K562 (cell line): ENCODE data around the gene TPRG1L. TPM values are rescaled to one million over a fixed set of nuclear protein-coding genes. Genes with fewer than 3 reads are reported as not detected.

Experiments used
- CREB3 ChIP-seq: fragments of 450-650 bp; conservative IDR thresholded peaks from 2 replicates; pipeline ENCODE4 v1.6.1; 2016; ENCODE audit warnings: missing genetic modification characterization, low read depth, mild to moderate bottlenecking, missing compliant biosample characterization, moderate library complexity
- HDAC1 ChIP-seq, 2 experiments: fragments of 450-650 bp; IDR thresholded peaks; 2 replicates each; pipeline ENCODE4 v1.6.1; 2016 to 2017; ENCODE audit warnings: inconsistent platforms in 1 of 2, mild to moderate bottlenecking in 1 of 2, moderate library complexity in 1 of 2
- HES1 ChIP-seq: fragments of 450-650 bp; IDR thresholded peaks from 2 replicates; pipeline ENCODE4 v1.6.1; 2016; ENCODE audit warnings: low read depth, mild to moderate bottlenecking, moderate library complexity
- MAX ChIP-seq: sonication (generic); formaldehyde crosslinking; IDR thresholded peaks from 2 replicates; pipeline ENCODE4 v1.9.0; 2022; ENCODE audit warnings: mild to moderate bottlenecking, missing genetic modification reagents
- MCM7 ChIP-seq, 2 experiments: fragments of 450-650 bp; IDR thresholded peaks; 2 replicates each; pipeline ENCODE4 v1.6.1; 2016 to 2018
- MEF2D ChIP-seq: conservative IDR thresholded peaks from 2 replicates; pipeline ENCODE4 v1.6.1; 2016; ENCODE audit warnings: low read depth, missing genetic modification characterization, missing compliant biosample characterization
- MGA ChIP-seq: fragments of 450-650 bp; IDR thresholded peaks from 2 replicates; pipeline ENCODE4 v1.6.1; 2016; ENCODE audit warnings: mild to moderate bottlenecking, moderate library complexity
- POLR3G ChIP-seq: IDR thresholded peaks from 2 replicates; pipeline ENCODE4 v1.6.1; 2011; ENCODE audit not compliant: insufficient read length, insufficient replicate concordance; ENCODE audit errors: extremely low read depth
- RBBP5 ChIP-seq: fragments of 200-600 bp; sonication (generic); IDR thresholded peaks from 2 replicates; pipeline ENCODE4 v1.6.1; 2012; ENCODE audit warnings: borderline replicate concordance, mild to moderate bottlenecking, low read length, control low read depth, inconsistent platforms; ENCODE audit not compliant: insufficient read depth, poor library complexity, severe bottlenecking
- SMARCB1 ChIP-seq: IDR thresholded peaks from 2 replicates; pipeline ENCODE4 v1.6.1; 2011; ENCODE audit warnings: improper control_type of control experiment, low read depth; ENCODE audit not compliant: insufficient read length
- SPI1 ChIP-seq: IDR thresholded peaks from 2 replicates; pipeline ENCODE4 v1.6.1; 2011; ENCODE audit warnings: low read depth, low read length, control low read depth, borderline replicate concordance
- YBX1 ChIP-seq: fragments of 450-650 bp; IDR thresholded peaks from 2 replicates; pipeline ENCODE4 v1.7.1; 2016; ENCODE audit warnings: mild to moderate bottlenecking
- ZFP30 ChIP-seq: fragments of 250-450 bp; sonication (Bioruptor Pico); IDR thresholded peaks from 2 replicates; pipeline ENCODE4 v1.8.0; 2022; ENCODE audit warnings: moderate library complexity, mild to moderate bottlenecking, inconsistent platforms, borderline replicate concordance
- polyA plus RNA-seq, 8 experiments: library from polyadenylated mRNA; depleted of rRNA in 4 of 8; stranded (reverse) in 5 of 8; unstranded in 3 of 8; fragments of >200 nt; fragmentation: Nextera tagmentation in 2 of 8; fragmentation: Illumina TruSeq in 1 of 8; extraction: Ambion mirVana in 2 of 8; extraction: Trizol in 1 of 8; gene quantifications; 2 replicates each; pipeline versions ENCODE4 v1.2.1 to v1.2.3, GENCODE V29; 2011 to 2014; ENCODE audit warnings: inconsistent platforms in 1 of 8, missing spikeins in 1 of 8
- total RNA-seq, 7 experiments: library from RNA; depleted of rRNA in 6 of 7; stranded (reverse); fragments of >200 nt in 6 of 7; fragmentation: Illumina TruSeq in 2 of 7; extraction: Trizol in 2 of 7; gene quantifications; 2 replicates each; pipeline versions ENCODE4 v1.2.1 to v1.2.3, GENCODE V29; 2011 to 2021; ENCODE audit warnings: low replicate concordance in 1 of 7

Gene TPRG1L
- total and polyA plus RNA-seq, 9 of the 15 experiments (the other 6 are each of a cell fraction or from before 2014, with no cell fraction given), result 1.6 to 11.0 (median 6.2) TPM

- peak in 1 of 2 experiments; percentile 73; a peak in 2 of 4 replicates for TF ChIP-seq HDAC1 (IDR thresholded peaks at IDR 0.05)
- no peak for TF ChIP-seq CREB3
- peak; percentile 87 for TF ChIP-seq MGA
- TF ChIP-seq MAX, result peak; percentile 70
- no peak for TF ChIP-seq MEF2D (tag)
- no peak for TF ChIP-seq POLR3G
- peak; percentile 68 for TF ChIP-seq RBBP5
- TF ChIP-seq HES1, result no peak
- no peak for TF ChIP-seq SMARCB1
- TF ChIP-seq SPI1, result peak; percentile 85
- no peak for TF ChIP-seq ZFP30 (CRISPR knock-in tag)
- TF ChIP-seq YBX1, result no peak
- no peak for TF ChIP-seq MCM7 (IDR thresholded peaks at IDR 0.05)
Measured at GRCh38 chr1:3649342-3650247, 24.8 kb downstream of the TPRG1L start, which contains the start of gene WRAP73 (continued).
